Hepatocyte (in vitro differentiated cells): ENCODE data around the gene KCND2. TPM values are rescaled to one million over a fixed set of nuclear protein-coding genes. Genes with fewer than 3 reads are reported as not detected.

Experiments used
- DNase-seq: peaks from one replicate; pipeline ENCODE4 v3.0.0-alpha.2; 2016; ENCODE audit warnings: low spot score
- H2AFZ ChIP-seq: fragments of 200-600 bp; sonication (generic); 2 replicates; pipeline ENCODE4 v1.6.0; 2016; ENCODE audit warnings: antibody characterized with exemption, mild to moderate bottlenecking
- H3K27ac ChIP-seq: fragments of 200-600 bp; sonication (generic); 2 replicates; pipeline ENCODE4 v1.5.1; 2016; ENCODE audit warnings: mild to moderate bottlenecking
- H3K27me3 ChIP-seq: fragments of 200-600 bp; sonication (generic); 2 replicates; pipeline ENCODE4 v1.6.1; 2016
- H3K36me3 ChIP-seq: fragments of 200-600 bp; sonication (generic); replicated peaks from 2 replicates; pipeline ENCODE4 v1.5.1; 2016; ENCODE audit warnings: low read depth; ENCODE audit not compliant: insufficient read depth
- H3K4me1 ChIP-seq: fragments of 200-600 bp; sonication (generic); 2 replicates; pipeline ENCODE4 v1.5.1; 2016; ENCODE audit warnings: mild to moderate bottlenecking, moderate library complexity; ENCODE audit not compliant: insufficient read depth
- H3K4me2 ChIP-seq: fragments of 200-600 bp; sonication (generic); 2 replicates; pipeline ENCODE4 v1.6.0; 2016
- H3K4me3 ChIP-seq: fragments of 200-600 bp; sonication (generic); 2 replicates; pipeline ENCODE4 v1.5.1; 2016; ENCODE audit warnings: mild to moderate bottlenecking
- H3K79me2 ChIP-seq: fragments of 200-600 bp; sonication (generic); 2 replicates; pipeline ENCODE4 v1.6.0; 2017; ENCODE audit warnings: mild to moderate bottlenecking
- H3K9me2 ChIP-seq: fragments of 200-600 bp; sonication (generic); replicated peaks from 2 replicates; pipeline ENCODE4 v1.6.0; 2017; ENCODE audit warnings: mild to moderate bottlenecking; ENCODE audit not compliant: insufficient read depth
- H3K9me3 ChIP-seq: fragments of 200-600 bp; sonication (generic); 2 replicates; pipeline ENCODE4 v1.5.1; 2016; ENCODE audit warnings: low read depth, mild to moderate bottlenecking
- H4K20me1 ChIP-seq: fragments of 200-600 bp; sonication (generic); 2 replicates; pipeline ENCODE4 v1.6.0; 2016; ENCODE audit warnings: mild to moderate bottlenecking; ENCODE audit not compliant: insufficient read depth, poor library complexity, severe bottlenecking
- CTCF ChIP-seq: fragments of 200-600 bp; sonication (generic); IDR thresholded peaks from 2 replicates; pipeline ENCODE4 v1.5.1; 2016; ENCODE audit warnings: antibody characterized with exemption, mild to moderate bottlenecking; ENCODE audit not compliant: poor library complexity
- EZH2 ChIP-seq: fragments of 200-600 bp; sonication (generic); IDR thresholded peaks from 2 replicates; pipeline ENCODE4 v1.6.1; 2016; ENCODE audit warnings: antibody characterized with exemption, mild to moderate bottlenecking, borderline replicate concordance
- EZH2phosphoT487 ChIP-seq: fragments of 200-600 bp; sonication (generic); IDR thresholded peaks from one replicate; pipeline ENCODE4 v1.6.1; 2018; ENCODE audit warnings: antibody characterized with exemption, mild to moderate bottlenecking, low read depth, moderate library complexity; ENCODE audit not compliant: unreplicated experiment, severe bottlenecking
- WGBS: methylation state at CpG from one replicate; pipeline ENCODE4 v1.1.6; 2016; ENCODE audit warnings: low lambda C conversion rate; ENCODE audit errors: missing lambda C conversion rate; 5-methylcytosine and 5-hydroxymethylcytosine counted together
- polyA plus RNA-seq: library from polyadenylated mRNA; unstranded; fragments of >200 nt; fragmentation: Nextera tagmentation; extraction: Ambion mirVana; gene quantifications from 2 replicates; pipeline ENCODE4 v1.2.1, GENCODE V29; 2016
- total RNA-seq: library from RNA; depleted of rRNA; stranded (reverse); fragments of >200 nt; gene quantifications from 2 replicates; pipeline ENCODE4 v1.2.3, GENCODE V29; 2014

Gene KCND2
- total and polyA plus RNA-seq, 2 experiments from 2014 or later, result 0.58 to 3.6 TPM

GRCh38 chr7:120785095-120785494 lies 512.1 kb downstream of the KCND2 start:
- Histone ChIP-seq H3K27ac (no peak overlapping the region), H3K36me3 (no peaks in the 10 kb centered on the region), H3K4me2 (no peak overlapping the region), H3K79me2 (no peaks in the 10 kb centered on the region), H2AFZ (no peak overlapping the region), H3K4me1 (no peaks in the 10 kb centered on the region), H3K9me2 (no peaks in the 10 kb centered on the region), H4K20me1 (no peaks in the 10 kb centered on the region), H3K27me3 (no peaks in the 10 kb centered on the region), H3K9me3 (no peaks in the 10 kb centered on the region), H3K4me3 (no peak overlapping the region)
- TF ChIP-seq EZH2 (no peak), EZH2phosphoT487 (no peak), CTCF (no peak)
- DNase-seq, result no peak
- 62% methylated on average over 1 of the region's 1 CpG for WGBS

- Histone ChIP-seq H3K9me3 (no peaks in the 10 kb centered on the region), H3K4me1 (no peaks in the 10 kb centered on the region), H3K4me3 (no peak overlapping the region), H3K36me3 (no peaks in the 10 kb centered on the region), H3K4me2 (no peak overlapping the region), H3K27ac (no peak overlapping the region), H3K79me2 (no peaks in the 10 kb centered on the region), H3K9me2 (no peaks in the 10 kb centered on the region), H2AFZ (no peak overlapping the region), H4K20me1 (no peaks in the 10 kb centered on the region), H3K27me3 (no peaks in the 10 kb centered on the region)
- TF ChIP-seq CTCF (peak; percentile 82), EZH2phosphoT487 (no peak), EZH2 (no peak)
- peak; percentile 86 for DNase-seq
- WGBS, result 46% methylated on average over 13 of the region's 13 CpGs
Measured at GRCh38 chr7:120792091-120792860, 519.3 kb downstream of the KCND2 start.

GRCh38 chr7:120792861-120793130 lies 519.8 kb downstream of the KCND2 start:
- H3K4me2 ChIP-seq, result no peak overlapping the region
- no peaks in the 10 kb centered on the region for H3K9me2 ChIP-seq
- H3K4me1 ChIP-seq, result no peaks in the 10 kb centered on the region
- H4K20me1 ChIP-seq, result no peaks in the 10 kb centered on the region
- WGBS, result 94% methylated on average over 2 of the region's 2 CpGs
- no peak overlapping the region for H2AFZ ChIP-seq
- no peak overlapping the region for H3K27ac ChIP-seq
- no peaks in the 10 kb centered on the region for H3K27me3 ChIP-seq
- H3K4me3 ChIP-seq, result no peak overlapping the region
- no peak for DNase-seq
- TF ChIP-seq EZH2, result no peak
- TF ChIP-seq EZH2phosphoT487, result no peak
- no peak for TF ChIP-seq CTCF
- no peaks in the 10 kb centered on the region for H3K79me2 ChIP-seq
- H3K9me3 ChIP-seq, result no peaks in the 10 kb centered on the region
- H3K36me3 ChIP-seq, result no peaks in the 10 kb centered on the region
